Measurements from ENCODE around the gene CHSY1. TPM values are rescaled to one million over a fixed set of nuclear protein-coding genes. Genes with fewer than 3 reads are reported as not detected.

Gene CHSY1
- polyA plus RNA-seq, 2 of the 4 experiments (the other 2 are of a cell fraction) = 16.0 to 28.1 TPM

DNA sequence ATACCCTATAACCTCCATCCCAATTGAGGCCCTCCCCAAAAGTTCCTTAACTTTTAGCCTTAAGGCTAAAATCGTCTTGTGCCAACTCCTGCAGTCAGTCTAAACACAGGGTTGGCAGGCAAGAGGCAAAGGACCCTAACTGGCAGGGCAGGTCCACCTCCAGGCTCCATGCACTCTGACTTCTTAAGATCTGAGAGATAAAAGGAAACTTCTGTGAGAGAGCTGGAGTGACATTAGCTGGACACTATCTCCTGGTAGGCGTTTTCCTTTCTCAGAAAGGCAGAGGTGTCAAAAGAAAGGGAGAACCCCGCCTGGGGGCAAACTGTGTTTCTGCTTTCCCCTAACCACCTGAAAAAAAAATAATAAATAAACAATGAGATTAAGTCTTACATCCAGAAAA lies 3.6 kb downstream of the CHSY1 start:
- FAIRE-seq = no peak
- POLR2A ChIA-PET = no interaction called here

DNA sequence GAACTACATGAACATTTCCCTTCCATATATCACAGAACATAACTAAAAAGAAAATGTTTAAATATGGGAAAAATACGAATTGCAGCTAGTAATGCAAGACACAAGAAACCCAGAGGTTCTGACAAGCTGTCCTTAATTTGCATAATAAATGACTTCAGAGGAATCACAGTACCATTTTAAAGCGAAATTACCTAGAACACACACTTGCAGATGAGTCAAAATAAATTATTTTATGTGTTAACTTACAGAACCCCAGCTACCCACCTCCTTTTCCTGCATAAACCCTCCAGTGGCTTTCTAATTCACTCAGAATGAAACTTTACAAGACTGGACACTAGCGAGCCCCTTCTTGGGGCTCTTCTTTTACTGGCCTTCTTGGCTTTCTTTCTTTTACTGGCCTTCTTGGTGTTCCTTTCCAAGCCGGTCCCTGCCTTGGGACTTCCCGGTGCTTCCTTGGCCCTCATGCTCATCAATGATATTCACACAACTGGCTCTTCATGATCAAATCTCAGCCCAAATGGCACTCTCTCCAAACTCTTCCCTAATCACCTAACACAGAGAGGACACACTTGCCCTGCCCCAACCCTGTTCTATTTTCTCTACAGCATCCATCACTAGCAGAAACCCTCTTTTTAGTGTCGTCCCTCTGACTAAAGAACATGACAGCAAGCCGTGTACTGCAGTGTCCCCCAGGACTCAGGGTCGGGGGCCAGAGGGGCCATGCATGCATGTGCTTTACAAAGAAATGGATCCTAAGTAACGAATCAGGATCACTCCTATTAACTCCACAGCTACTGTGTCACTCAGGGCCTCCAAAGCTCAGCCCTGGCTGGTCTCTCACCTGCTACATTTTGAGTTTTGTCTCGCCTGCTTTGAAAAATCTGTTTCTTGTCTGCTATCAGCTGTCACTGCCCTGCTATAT lies 4.8 kb downstream of the CHSY1 start:
- Histone ChIP-seq H3K9me3 (no peaks in the 10 kb centered on the region), H3K4me1 (peaks cover 12% of the 10 kb centered on the region), H3K4me2 (no peak overlapping the region), H3K27ac (no peak overlapping the region), H3K4me3 (no peak overlapping the region)
- ATAC-seq = no peak
- 93% methylated on average over 10 of the region's 10 CpGs for WGBS (ENCODE audit: missing lambda C conversion rate)
- DNase-seq (ENCODE audit: low read depth in 1 of 2, low spot score in 1 of 2) = no peak
- no peak for FAIRE-seq
- POLR2A ChIA-PET = no interaction called here
- TF ChIP-seq JUN (IDR thresholded peaks at IDR 0.05) = no peak
- no peak for TF ChIP-seq ZNF302 (CRISPR knock-in tag; IDR thresholded peaks at IDR 0.05)
- TF ChIP-seq FOSL2 (IDR thresholded peaks at IDR 0.05) = no peak
- TF ChIP-seq FOSL2 (CRISPR knock-in tag; IDR thresholded peaks at IDR 0.05) = no peak
- no peak for TF ChIP-seq ZFP36 (IDR thresholded peaks at IDR 0.05; ENCODE audit: borderline replicate concordance, partially characterized antibody)
- TF ChIP-seq, protein P1, sequence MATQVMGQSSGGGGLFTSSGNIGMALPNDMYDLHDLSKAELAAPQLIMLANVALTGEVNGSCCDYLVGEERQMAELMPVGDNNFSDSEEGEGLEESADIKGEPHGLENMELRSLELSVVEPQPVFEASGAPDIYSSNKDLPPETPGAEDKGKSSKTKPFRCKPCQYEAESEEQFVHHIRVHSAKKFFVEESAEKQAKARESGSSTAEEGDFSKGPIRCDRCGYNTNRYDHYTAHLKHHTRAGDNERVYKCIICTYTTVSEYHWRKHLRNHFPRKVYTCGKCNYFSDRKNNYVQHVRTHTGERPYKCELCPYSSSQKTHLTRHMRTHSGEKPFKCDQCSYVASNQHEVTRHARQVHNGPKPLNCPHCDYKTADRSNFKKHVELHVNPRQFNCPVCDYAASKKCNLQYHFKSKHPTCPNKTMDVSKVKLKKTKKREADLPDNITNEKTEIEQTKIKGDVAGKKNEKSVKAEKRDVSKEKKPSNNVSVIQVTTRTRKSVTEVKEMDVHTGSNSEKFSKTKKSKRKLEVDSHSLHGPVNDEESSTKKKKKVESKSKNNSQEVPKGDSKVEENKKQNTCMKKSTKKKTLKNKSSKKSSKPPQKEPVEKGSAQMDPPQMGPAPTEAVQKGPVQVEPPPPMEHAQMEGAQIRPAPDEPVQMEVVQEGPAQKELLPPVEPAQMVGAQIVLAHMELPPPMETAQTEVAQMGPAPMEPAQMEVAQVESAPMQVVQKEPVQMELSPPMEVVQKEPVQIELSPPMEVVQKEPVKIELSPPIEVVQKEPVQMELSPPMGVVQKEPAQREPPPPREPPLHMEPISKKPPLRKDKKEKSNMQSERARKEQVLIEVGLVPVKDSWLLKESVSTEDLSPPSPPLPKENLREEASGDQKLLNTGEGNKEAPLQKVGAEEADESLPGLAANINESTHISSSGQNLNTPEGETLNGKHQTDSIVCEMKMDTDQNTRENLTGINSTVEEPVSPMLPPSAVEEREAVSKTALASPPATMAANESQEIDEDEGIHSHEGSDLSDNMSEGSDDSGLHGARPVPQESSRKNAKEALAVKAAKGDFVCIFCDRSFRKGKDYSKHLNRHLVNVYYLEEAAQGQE (IDR thresholded peaks at IDR 0.05) = no peak
- TF ChIP-seq, protein P2, sequence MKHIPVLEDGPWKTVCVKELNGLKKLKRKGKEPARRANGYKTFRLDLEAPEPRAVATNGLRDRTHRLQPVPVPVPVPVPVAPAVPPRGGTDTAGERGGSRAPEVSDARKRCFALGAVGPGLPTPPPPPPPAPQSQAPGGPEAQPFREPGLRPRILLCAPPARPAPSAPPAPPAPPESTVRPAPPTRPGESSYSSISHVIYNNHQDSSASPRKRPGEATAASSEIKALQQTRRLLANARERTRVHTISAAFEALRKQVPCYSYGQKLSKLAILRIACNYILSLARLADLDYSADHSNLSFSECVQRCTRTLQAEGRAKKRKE (CRISPR knock-in tag; IDR thresholded peaks at IDR 0.05; ENCODE audit: low read depth) = no peak
- TF ChIP-seq, protein P3, sequence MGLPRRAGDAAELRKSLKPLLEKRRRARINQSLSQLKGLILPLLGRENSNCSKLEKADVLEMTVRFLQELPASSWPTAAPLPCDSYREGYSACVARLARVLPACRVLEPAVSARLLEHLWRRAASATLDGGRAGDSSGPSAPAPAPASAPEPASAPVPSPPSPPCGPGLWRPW (IDR thresholded peaks at IDR 0.05) = no peak
- TF ChIP-seq RCOR1 (IDR thresholded peaks at IDR 0.05; ENCODE audit: low read depth, low read length) = no peak
- TF ChIP-seq ZC3H11A (IDR thresholded peaks at IDR 0.05) = no peak
- no peak for TF ChIP-seq TFCP2L1 (CRISPR knock-in tag; IDR thresholded peaks at IDR 0.05)
- no peak for TF ChIP-seq POLR2AphosphoS2 (conservative IDR thresholded peaks at IDR 0.05; ENCODE audit: low read length)
- no peak for TF ChIP-seq KDM1A (IDR thresholded peaks at IDR 0.05; ENCODE audit: low read depth)
- TF ChIP-seq ZSCAN20 (CRISPR knock-in tag; IDR thresholded peaks at IDR 0.05) = no peak
- no peak for TF ChIP-seq RNF2 (IDR thresholded peaks at IDR 0.05; ENCODE audit: borderline replicate concordance, low read depth)
- no peak for TF ChIP-seq SREBF2 (IDR thresholded peaks at IDR 0.05)
- no peak for TF ChIP-seq EHMT2 (IDR thresholded peaks at IDR 0.05; ENCODE audit: low read depth)
- TF ChIP-seq SMC3 (IDR thresholded peaks at IDR 0.05) = no peak
- TF ChIP-seq NPAS2 (CRISPR knock-in tag; IDR thresholded peaks at IDR 0.05; ENCODE audit: borderline replicate concordance) = no peak
- no peak for TF ChIP-seq RAD21 (conservative IDR thresholded peaks at IDR 0.05 in 1 of 2, IDR thresholded peaks at IDR 0.05 in 1 of 2)
- CTCF ChIA-PET = interaction anchor here (0.6 to 3.2 kb wide), 7 partner anchors 10 to 329 kb away, joined by 3 to 23 read pairs (median 5); no protein-coding TSS in a partner anchor

More for the DNA sequence above, 3.6 kb downstream of the CHSY1 start:
- DNase-seq (ENCODE audit: low read depth in 1 of 2, low spot score in 1 of 2) (no peak), ATAC-seq (no peak)
- CTCF ChIA-PET = interaction anchor here (0.6 to 3.2 kb wide), 7 partner anchors 9 to 330 kb away, joined by 3 to 23 read pairs (median 4); no protein-coding TSS in a partner anchor
- TF ChIP-seq FOXS1 (CRISPR knock-in tag; IDR thresholded peaks at IDR 0.05) = no peak
- TF ChIP-seq ZNF302 (CRISPR knock-in tag; IDR thresholded peaks at IDR 0.05) = no peak
- no peak for TF ChIP-seq POLR2A (IDR thresholded peaks at IDR 0.05; ENCODE audit: low read length)
- TF ChIP-seq PHF8 (IDR thresholded peaks at IDR 0.05; ENCODE audit: borderline replicate concordance, low read depth) = no peak
- no peak for TF ChIP-seq RNF2 (IDR thresholded peaks at IDR 0.05; ENCODE audit: borderline replicate concordance, low read depth)
- no peak for TF ChIP-seq GATA3 (IDR thresholded peaks at IDR 0.05; ENCODE audit: borderline replicate concordance)
- TF ChIP-seq CHD4 (IDR thresholded peaks at IDR 0.05; ENCODE audit: borderline replicate concordance) = no peak
- no peak for TF ChIP-seq NR3C1 (IDR thresholded peaks at IDR 0.05)
- TF ChIP-seq, protein P4, sequence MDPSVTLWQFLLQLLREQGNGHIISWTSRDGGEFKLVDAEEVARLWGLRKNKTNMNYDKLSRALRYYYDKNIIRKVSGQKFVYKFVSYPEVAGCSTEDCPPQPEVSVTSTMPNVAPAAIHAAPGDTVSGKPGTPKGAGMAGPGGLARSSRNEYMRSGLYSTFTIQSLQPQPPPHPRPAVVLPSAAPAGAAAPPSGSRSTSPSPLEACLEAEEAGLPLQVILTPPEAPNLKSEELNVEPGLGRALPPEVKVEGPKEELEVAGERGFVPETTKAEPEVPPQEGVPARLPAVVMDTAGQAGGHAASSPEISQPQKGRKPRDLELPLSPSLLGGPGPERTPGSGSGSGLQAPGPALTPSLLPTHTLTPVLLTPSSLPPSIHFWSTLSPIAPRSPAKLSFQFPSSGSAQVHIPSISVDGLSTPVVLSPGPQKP (IDR thresholded peaks at IDR 0.05; ENCODE audit: low read depth, low read length) = no peak
- no peak for TF ChIP-seq EP300 (IDR thresholded peaks at IDR 0.05)
- no peak for TF ChIP-seq BHLHE40 (IDR thresholded peaks at IDR 0.05; ENCODE audit: low read depth, low read length)
- no peak for TF ChIP-seq HOXA7 (CRISPR knock-in tag; IDR thresholded peaks at IDR 0.05)
- TF ChIP-seq EHMT2 (IDR thresholded peaks at IDR 0.05; ENCODE audit: low read depth) = no peak
- no peak for TF ChIP-seq SREBF2 (IDR thresholded peaks at IDR 0.05)
- no peak for TF ChIP-seq ZC3H11A (IDR thresholded peaks at IDR 0.05)
- no peak for TF ChIP-seq JUNB (IDR thresholded peaks at IDR 0.05)
- no peak for TF ChIP-seq CEBPB (IDR thresholded peaks at IDR 0.05)
- TF ChIP-seq HOXB13 (CRISPR knock-in tag; IDR thresholded peaks at IDR 0.05; ENCODE audit: low read depth) = no peak
- TF ChIP-seq, protein P3 (IDR thresholded peaks at IDR 0.05) = no peak
- peaks cover 17% of the 10 kb centered on the region for H3K4me1 ChIP-seq
- WGBS (ENCODE audit: missing lambda C conversion rate) = 85% methylated on average over 3 of the region's 3 CpGs
- H3K27ac ChIP-seq = no peak overlapping the region
- no peak overlapping the region for H3K4me2 ChIP-seq
- H3K4me3 ChIP-seq = no peak overlapping the region
- no peaks in the 10 kb centered on the region for H3K9me3 ChIP-seq

Measured in A549 (cell line).